GM21360 (cell line): Measurements from ENCODE around the gene WWTR1.
A peak's percentile ranks its signal among the peaks of the same experiment; 100 is the strongest.

ENCODE experiments used
- ATAC-seq: cut with Tn5 transposase; IDR thresholded peaks from one replicate; pipeline ENCODE4 v1.9.1; 2021; ENCODE audit warnings: mild to moderate bottlenecking, moderate library complexity; ENCODE audit not compliant: unreplicated experiment

Gene WWTR1

DNA sequence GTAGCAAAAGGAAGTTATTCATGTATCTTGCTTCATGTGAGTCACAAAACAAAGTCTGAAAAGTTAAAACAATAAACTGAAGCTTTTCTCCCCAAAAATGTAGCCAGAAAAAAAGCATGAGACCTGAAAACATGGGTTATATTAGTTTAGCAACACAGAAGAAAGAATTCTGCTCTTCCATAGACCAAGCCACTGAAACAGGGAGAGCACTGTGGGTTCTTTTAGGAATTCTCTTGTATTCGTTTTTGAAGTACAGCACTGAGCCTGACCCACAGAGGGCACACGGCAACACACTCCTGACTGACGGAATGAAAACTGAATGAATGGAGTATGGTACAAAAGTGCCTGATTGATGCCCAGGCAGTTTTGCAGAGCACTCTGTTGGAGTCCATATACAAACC lies 116.7 kb downstream of the WWTR1 start:
- ATAC-seq = no peak

DNA sequence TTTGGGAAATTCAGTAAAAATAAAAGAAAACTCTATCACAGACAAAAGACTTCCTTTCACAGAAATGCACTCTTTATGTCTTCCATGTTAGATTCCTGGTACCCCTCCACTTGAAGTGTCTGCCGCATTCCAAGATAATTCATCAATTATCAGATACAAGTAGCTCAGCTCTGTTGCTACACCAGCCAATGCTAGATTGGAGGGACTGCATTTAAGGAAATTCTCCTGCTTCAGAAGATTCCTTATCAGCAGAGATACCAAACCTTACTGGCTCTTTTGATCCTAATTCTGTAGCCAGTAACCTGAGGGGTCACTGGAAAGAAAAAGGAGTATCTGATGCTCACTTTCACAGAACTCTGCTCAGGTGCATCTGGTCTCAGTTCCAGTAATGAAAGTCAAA lies 119.5 kb downstream of the WWTR1 start:
- ATAC-seq = no peak

DNA sequence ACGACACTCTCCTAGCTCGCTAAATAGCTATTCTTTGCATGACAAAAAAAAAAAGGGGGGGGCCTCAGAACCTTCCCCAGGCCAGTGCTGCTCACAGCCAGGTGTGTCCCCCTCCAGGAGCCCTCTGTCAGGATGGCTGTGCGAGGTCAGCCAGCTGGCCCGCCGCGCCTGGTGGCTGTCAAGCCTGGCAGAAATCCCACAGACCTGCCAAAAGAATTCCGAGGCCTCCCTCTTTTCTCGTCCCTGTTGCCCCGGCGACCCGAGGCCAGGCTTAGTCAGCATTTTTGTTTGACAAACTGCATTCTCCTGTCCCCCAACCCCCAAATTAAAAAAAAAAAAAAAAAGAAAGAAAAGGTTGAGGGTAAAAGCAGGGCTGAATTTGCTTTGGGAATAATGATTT lies 121.4 kb downstream of the WWTR1 start:
- no peak for ATAC-seq

DNA sequence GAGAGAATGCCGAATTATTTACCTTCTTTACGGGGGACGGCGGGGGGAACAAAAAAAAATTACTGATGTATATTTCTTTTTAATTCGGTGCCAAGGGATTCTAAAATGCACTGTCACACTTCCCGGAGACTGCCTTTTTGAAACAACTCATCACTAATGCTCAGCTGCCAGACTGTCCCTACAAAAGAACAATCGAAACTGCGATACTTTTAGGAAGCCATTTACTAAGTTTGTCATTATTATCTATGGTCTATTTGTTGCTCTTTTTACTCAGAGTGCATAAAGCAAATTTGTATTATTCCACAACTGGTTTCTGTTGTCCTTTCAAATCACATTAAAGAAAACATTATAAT lies 122.5 kb downstream of the WWTR1 start:
- no peak for ATAC-seq

DNA sequence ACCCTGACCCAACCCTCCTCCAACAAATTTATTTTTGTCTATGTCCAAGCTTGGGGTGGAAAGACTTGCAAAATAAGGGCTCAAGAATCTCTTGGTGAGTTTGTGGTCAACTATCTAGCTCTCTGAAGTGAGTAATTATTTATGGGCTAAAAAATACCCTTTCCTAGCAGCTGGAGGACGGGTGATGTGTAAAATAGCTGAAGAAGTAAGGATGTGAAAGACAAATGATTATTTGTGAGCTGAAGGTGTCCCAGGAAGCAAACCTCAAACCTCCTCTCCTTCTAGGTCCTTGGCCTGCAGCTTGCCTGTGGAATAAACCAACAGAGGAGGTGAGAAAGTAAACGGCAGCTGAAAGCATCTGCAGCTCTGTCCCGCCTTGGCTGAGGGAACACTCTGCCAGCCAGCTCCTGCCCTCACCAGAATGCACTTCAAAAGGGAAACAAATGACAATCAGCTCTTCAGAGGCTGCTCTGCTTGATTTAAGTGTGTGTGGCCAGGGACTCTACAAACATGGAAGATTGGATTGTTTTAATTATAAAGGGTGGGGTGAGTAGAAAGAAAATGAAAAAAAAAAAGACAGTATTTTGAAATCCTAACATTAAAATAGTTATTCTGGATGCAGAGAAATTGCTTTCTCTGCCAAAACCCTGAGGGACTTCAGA lies 123.0 kb downstream of the WWTR1 start:
- ATAC-seq = no peak

DNA sequence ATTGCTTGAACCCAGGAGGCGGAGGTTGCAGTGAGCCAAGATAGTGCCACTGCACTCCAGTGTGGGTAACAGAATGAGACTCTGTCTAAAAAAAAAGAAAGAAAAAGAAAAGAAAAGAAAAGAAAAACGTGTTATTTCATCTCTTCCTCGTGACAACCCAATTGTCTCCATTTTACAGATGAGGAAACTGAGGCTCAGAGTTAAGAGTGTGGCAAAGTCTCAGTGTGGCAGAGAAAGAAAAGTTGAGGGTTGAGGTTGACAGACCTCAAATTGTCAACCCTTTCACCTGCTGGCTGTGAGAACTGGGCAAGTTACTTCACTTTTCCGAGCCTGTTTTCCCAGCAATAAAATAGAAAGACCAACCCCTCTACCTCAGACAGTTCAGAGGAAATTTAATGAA lies 123.7 kb downstream of the WWTR1 start:
- ATAC-seq = no peak

DNA sequence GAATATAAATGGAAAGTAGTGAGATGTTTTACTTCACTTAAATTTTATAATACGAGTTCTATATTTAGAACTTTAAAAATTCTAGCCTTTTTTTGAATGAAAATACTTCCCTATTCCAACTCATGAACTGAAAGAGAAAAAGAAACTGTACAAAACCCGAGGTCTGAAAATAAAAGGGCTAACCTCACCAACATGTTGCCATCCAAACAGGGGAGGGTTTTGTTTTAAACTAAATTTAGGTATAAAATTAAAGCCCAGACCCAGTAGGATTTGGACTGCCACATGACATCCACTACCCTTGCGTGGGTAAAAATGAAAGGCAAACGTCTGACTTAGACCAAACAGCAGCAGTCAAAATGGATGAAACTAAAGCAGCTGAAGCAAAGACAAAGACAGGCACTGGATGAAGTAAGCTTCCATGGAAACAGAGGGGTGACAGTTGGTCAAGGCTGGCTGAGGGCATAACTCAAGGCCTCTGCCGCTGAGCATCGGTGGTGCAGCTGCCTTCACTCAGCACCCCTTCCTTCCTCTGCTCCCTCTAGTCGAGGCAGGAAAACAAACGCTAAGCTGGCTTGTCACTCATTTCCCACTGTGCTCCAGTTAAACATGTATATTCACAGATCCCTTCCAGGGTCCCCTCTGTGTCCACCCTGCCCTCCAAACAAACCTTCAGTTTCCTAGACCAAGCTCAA lies 125.2 kb downstream of the WWTR1 start:
- no peak for ATAC-seq

DNA sequence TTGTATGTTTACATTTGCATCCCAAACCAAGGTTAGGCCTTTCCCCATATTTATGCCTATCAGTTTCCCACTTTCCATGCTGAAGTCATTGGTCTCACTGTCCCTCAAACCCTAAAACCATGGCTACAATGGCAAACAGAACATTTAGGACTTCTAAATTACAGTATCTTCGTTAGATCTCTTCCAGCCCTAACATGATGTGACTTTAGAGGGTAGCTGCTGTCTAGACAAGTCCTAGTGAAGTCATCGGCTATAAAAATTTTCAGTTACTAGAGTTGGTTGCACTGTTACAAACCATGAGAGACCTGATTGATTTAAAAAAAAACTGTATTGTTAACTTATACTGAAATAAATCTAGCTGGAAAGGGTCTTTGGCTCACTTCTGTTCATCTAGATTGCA lies 128.7 kb downstream of the WWTR1 start:
- ATAC-seq = no peak

DNA sequence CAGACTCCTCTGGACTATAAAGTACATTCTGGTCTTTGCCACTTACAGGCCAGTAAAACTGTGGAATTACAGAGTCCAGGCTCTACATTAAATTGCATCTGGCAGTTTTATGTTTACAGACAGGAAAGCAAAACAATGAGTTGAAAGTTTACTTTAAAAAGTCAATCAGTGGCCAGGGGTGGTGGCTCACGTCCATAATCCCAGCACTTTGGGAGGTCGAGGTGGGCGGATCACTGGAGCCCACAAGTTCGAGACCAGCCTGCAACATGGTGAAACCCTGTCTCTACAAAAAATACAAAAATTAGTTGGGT lies 129.5 kb downstream of the WWTR1 start:
- no peak for ATAC-seq

DNA sequence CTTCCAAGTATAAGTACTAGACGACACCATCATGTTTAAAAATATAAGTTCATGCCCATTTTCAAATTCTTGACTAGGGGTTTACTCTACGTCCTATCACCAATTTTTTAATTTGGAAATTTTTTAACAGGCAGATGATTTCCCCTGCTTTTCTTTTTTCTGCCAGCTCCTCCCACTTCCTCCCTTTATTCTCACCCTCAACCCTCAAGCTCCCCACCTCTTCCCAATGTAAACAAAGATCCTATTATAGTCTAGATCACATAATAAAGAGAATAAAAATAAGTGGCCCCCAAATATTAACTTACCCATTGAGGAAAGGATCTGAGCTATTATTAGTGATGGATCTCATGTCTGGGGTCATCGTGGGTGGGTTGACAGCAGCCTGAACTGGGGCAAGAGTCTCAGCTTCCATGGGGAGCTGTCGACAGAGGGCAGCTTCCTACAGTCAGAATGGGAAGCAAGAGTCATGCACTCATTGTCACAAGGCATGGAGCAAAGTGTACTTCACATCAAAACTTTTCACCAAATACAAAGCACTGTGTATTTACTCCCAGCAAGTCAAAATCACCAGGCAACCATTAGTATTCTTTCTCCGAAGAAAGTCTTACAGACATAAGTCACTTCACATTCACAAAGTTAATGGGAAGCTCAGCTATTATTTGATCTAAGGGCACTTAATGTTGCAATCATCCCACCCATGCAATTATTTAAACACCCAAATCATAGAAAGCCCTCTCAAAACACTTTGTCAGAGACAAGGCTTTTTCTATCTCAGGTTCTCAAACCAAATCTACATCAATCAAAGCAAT lies 130.1 kb downstream of the WWTR1 start:
- ATAC-seq = no peak

DNA sequence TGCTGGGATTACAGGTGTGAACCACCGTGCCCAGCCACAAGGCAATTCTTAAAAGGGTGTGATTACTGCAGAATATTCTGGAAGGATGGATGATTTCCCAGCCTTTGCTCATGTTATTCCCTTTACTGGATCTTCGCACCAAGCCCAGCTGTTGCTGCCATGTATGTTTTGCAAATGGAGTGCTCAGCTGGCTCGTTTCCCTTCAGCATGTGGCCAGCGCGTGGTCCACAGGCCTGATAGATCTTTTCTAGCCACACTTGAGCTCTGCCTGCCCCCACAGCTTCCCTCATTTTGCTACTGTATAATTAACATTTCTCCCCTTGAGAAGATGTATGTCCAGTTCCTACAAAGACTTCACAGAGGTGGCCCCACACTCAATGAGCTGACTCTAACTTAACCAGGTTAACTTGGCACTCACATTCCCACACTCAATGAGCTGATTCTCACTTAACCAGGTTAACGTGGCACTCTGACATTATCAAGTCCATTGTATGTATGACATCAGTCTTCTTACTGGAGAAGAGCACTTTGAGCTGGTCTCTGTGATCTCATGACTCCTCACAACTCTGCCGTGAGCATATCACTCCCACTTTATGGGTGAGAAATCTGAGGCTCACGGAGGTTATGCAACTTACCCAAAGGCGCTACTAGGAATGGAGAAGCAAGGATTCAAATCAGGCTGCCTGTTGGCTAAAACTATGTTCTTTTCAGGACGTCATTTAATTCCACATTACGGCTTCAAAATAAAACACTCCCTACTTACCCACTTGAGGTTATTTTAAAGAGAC lies 134.1 kb downstream of the WWTR1 start:
- ATAC-seq = no peak

DNA sequence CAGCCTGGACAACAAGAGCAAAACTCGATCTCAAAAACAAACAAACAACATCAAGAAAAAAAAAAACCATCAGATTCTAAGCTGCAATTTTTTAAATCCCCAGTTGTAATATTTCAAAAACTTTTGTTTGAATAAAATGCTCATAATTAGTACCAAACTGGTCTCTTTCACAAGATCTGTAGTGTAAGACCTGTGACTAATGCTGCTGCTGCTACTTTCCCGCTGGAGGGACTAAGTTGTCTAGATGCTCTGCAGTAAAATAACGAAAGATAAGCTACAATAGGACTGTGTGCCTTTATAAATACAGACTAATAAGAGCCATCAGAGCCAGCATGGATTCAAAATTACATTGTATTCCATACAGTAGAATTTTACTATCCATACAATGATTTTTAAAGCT lies 137.9 kb downstream of the WWTR1 start:
- ATAC-seq = no peak

DNA sequence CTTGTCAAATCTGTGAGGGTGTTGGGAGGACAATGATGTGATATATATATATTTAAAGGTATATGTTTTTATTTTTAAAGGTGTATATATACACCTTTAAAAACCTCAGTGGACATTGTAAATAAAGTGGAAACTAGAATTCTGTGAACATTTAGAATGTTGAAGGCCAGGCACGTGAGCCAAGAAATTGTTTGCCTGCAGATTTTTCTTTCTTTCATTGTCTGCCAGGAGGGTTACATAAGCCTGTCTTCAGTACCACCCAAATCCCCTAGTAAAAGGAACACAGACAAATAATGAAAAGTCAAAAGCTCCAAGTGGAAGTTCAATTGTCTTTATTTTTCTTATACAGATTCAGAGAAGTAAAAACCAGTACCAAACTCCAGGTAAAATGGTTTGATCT lies 140.9 kb downstream of the WWTR1 start:
- ATAC-seq = no peak

DNA sequence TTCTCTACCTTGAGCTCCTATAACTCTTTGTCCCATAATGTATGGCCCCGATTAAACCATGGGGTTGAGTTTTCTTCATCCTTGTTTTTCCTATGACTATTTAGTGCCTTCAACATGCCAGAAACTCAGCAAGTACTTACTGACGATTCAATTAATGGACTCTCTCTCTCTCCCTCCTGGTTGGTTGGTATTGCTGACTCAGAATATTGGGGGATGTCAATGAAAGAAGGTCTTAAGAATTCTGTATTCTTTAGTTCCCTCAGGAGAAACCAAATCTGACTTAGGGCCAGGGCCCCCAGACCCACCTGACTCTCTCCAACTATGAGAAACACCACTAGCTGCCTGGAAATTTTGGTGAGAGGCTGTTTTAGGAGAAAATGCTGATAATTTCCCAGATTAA lies 142.6 kb downstream of the WWTR1 start:
- ATAC-seq = no peak

DNA sequence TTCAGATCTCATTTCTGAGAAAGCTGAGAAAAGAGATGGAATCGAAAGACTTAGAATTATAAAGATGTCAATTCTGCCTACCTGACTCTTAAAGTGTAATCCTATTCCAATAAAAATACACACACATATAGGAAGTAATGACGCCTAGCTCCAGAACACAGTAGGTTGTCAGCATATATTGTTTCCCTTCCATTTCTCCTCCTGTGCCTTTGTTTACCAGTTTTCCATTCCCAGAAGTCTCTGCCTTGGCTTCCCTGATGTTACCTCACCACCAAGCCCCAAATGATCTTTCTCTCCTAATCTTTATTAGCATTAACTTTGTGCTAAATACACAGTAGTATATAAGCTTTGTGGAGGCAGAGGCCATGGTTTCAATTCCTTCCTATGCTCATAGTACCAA lies 143.4 kb downstream of the WWTR1 start:
- ATAC-seq = no peak

DNA sequence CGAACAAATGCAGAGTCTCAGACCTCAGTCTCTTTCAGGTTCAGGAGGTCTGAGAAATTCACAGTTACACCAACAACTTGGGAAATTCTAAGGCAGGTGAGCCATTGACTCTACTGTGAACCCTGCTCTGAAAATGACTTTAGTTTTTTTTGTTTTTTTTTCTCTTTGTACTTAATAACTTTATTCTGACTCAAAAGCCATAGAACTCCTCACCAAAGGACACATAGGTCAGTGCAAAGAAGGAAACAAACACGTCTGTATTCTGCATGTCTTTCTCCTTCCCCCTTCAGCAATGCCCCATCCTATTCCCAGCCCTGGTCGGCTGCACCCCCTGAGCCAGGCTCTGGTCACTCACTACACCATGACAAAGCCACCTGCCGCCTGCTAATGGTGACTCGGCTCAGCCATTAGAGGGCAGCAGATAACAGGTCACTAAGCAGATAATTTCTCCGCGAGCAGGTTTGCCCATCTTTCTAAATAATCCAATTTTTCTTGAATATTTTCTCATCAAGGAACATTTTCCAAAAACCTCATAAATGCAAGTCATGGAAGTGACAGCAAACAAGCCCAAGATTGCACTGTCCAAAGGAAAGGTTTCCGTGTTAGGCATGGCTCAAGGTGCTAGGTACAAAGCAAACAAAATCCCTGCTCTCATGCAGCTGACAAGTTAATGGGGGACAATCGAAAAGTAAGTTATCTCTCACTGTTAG lies 145.6 kb downstream of the WWTR1 start:
- ATAC-seq = peak; percentile 70

DNA sequence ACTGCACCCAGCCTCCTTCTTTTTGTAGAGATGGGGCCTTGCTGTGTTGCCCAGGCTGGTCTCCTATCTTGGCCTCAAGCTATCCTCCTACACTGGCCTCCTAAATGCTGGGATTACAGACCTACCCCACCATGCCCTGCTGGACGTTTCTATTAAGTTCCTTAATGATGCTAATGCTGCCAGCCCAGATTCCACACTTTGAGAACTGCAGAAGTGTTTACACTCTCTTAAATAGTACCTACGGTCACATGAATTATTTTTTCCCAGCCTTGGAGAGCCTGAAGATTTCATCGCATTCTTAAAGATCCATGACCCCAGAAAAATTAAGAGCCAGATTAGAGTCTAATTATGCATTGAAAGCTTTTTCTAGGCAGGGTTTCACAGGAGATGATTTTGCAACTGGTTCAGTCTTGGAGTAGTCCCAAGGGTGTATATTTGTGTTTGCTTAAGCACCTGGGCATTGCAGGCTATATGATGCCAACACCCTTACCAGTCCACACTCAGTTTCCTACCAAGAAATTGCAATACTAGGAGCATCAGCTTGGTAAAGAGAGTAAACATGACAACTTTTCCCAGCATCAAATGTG lies 146.7 kb downstream of the WWTR1 start:
- ATAC-seq = no peak

DNA sequence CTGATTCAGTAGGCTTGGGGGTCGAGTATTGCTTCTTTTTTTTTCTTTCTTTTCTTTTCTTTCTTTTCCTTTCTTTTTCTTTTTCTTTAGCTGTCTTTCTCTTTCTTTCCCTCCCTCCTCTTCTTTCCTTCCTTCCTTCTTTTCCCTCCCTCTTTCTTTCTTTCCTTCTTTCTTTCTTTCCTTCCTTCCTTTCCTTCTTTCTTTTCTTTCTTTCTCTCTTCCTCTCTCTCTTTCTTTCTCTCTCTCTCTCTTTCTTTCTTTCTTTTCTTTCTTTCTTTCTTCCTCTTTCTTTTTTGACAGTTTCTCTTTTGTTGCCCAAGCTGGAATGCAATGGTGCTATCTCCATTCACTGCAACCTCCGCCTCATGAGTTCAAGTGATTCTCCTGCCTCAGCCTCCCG lies 147.3 kb downstream of the WWTR1 start:
- ATAC-seq = no peak

DNA sequence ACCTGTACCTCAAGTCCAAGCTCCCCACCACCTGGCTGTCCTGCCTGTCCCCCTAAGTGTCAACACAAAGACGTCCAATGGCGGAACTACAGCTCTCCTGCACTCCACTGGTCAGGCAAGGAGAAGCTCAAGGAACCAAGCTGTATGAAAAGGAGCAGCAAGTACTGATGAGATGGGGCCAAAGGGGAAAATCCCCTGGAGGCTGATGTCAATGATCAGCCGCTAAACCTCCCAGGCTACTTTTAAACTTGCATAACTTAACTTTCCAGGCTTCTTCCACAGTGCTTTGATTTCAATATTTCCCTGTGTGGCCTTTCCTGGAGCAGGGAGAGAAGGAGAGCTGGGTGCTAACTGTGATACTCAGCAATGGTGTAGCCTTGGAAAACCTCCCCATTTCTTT lies 148.3 kb downstream of the WWTR1 start:
- no peak for ATAC-seq

DNA sequence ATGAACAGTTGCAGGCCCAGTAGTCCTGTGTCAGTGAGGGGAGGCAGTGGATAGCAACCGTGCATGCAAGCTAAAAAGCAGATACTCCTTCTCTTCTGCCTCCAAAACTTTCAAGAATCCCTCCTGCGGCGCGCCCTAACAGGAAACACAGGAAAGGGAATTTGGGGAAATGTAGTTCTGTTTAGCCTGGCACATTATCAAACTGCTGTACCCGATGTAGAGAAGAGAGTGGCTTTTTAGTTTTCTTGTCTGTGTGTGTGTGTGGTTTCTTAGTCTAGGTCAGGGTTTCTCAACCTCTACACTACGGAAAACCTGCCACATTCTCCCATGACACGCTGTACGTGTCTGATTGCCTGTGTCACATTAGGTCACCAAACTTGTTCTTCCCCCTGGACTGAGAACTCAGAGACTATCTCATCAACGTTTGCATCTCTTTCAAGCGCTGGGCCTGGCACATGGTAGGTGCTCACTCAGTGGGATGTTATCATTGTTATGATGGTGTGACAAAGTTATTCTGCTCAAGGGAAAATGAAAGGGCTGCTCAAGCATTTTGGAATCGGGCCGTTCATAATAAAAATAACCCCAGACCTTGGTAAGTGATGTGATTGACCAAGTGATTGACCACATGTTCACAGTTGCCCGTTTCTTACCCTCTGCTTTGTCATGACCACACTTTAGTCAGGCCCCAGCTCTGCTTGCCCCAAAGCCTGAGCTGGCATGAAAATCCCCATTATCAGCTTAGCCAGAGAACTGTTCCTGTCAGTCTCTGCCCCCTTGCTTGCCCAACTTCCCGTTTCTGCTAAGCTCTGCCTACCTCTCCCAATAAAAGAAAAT lies 150.1 kb downstream of the WWTR1 start:
- ATAC-seq = no peak
